Islet of Langerhans (tissue), 1 donor: ENCODE measurements around the gene GGT6.
"Not testable (repeated sequence)": the region's sequence is repeated elsewhere in the genome, so short reads cannot be mapped to it uniquely, and the experiment has no call there.

Experiments used
- FAIRE-seq: peaks from one replicate; lab custom pipeline; 2011; peaks lifted over from hg19 to GRCh38; lab: Jason Lieb, UNC

GGT6 gene

GRCh38 chr17:4590981-4591453 is 30.6 kb upstream of the GGT6 start:
- no peak for FAIRE-seq

- not testable (repeated sequence) for FAIRE-seq
Measured at GRCh38 chr17:4590042-4590441, 29.7 kb upstream of the GGT6 start.

DNA sequence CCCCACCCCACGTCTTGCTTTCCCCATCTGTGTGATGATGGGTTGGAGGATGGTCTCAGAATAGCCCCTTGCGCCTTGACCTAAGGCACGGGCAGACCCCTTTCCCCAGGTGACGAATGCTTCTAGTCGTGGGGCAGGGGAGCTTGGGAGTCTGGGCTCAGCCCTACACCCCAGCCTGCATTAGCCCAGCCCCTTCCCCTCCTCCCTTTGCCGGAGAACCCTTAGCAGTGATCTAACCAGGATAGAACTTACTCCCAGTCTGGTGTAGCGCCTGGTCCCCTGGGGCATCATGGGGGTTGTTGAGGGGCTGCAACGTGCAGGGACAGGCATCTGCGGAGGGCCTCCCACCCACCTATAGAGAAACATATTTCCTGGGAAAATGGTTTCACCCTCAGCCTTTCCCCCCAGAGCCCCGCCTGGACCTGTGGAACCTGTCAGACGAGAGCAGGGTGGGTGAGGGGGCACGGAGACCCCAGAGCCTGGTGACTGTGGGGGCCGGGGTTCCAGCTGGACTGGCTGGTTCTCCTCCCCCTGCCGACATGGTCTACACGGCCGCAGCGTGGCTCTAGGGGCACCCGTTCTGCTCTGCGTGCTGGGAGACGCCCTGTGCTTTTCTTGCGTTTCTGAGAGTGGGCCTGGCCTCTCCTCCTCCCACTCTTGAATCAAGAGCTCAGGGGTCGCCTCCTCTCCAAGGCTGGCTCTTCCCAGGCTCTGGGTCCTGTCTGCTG is 28.7 kb upstream of the GGT6 start:
- no peak for FAIRE-seq

DNA sequence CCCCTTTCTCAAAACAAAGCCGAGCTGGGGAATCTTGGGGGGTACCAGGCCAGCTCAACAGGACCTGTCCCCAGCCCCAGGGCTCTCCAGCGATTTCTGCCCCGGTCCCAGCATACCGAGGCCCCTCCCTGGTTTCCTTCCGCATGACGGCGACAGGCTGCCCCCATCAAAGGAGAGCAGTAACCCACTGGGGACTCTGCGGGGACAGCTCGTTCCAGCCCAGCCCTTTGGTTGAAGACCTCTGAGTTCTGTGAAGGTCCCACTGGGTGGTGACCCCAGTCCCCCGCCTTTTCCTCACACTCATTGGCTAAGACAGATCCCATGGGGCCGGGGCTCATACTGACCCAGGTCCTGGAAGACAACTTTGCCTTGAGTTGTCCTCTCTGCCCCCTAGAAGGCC is 28.0 kb upstream of the GGT6 start:
- FAIRE-seq, result no peak

DNA sequence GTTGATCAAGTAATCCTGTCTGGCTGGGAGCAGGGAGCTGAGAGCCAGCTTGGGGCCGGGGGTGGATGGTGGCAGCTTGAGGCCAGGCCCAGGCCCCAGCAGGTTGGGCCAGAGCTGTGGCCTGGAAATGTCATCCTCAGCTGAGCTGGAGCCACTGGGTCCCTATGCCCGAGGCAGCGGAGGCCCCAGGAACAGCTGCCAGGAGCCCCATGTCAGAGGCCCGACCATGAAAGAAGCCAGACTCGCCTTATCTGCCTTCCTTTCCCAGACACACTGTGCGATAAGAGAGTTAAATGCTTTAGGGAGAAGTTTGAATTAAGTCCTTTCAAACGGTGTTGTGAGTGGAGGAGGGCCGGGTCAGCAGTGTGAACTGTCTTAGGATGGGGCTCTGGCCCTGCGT is 27.4 kb upstream of the GGT6 start:
- no peak for FAIRE-seq

- no peak for FAIRE-seq
Measured at GRCh38 chr17:4587195-4587594, 26.8 kb upstream of the GGT6 start.

GRCh38 chr17:4586043-4586442 is 25.7 kb upstream of the GGT6 start:
- FAIRE-seq, result no peak

GRCh38 chr17:4585638-4585994 is 25.2 kb upstream of the GGT6 start:
- no peak for FAIRE-seq

GRCh38 chr17:4584917-4585637 is 24.7 kb upstream of the GGT6 start:
- no peak for FAIRE-seq

DNA sequence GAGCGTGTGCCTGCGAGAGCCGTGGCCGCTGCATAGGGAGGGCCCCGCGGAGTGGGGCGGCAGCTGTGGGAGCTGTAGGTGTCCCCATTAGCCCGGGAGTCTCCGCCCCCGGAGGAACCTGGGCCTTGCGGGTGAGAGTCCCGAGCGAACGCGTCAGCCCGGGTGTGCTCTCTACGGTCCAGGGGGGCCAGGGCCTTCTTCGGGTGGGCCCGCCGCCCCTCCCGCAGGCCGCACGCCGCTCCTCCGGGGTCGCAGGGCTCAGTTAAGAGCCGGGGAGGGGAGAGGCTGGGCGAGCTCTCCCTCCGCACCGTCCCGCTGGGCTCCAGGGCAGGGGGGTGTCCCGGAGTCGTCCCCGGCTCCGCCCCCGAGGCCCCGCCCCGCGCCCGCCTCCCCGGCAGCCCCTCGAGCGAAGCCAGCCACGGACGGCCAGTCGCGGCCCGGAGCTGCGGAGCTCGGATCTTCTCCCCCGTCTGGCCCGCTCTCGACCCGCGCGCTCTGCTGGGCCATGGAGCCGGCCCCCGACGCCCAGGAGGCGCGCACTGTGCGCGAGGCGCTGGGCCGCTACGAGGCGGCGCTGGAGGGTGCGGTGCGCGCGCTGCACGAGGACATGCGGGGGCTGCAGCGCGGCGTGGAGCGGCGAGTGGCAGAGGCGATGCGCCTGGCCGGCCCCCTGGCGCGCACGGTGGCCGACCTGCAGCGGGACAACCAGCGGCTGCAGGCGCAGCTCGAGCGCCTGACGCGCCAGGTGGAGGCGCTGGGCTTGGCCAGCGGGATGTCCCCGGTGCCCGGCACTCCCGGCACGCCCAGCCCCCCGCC is 23.9 kb upstream of the GGT6 start, which contains the start of gene SMTNL2:
SMTNL2 (plus strand) TSS at position 429 of the 816 bp plus-strand sequence; CDS start at position 506, 77 bp downstream.
- FAIRE-seq, result no peak

DNA sequence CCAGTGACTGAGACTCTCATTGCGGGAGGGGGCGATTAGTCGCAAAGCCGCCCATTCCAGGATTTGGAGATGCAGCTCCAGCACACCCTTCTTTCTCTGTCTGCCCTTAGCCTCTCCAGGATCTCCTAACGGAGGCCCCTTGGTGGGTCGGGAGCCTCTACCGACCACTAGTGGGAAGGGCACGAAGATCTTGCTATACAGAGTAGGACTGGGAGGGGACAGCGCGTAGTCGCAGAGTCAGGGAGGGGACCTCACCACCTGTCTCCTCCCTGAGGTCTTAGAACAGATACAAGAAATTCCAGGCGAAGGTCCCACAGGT is 23.4 kb upstream of the GGT6 start:
- no peak for FAIRE-seq

DNA sequence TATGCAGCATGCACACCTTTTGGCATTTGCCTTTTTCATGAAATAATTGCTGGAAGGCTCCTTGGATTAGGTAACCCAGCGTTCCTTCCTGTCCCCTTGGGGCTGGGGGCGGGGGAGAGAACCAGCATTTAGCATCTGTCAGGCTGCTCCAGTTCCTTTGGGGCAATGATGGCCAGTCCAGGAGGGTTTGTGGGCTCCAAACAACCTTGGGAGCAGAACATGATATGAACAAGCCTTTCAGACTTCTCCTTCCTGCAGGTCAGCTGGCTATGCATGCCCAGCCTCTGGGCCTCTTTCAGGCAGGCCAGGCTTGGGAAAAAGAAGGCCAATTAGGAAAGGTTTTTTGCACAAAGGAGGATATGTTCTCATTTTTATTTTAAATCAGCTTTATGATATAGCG is 22.8 kb upstream of the GGT6 start:
- no peak for FAIRE-seq

- no peak for FAIRE-seq
Measured at GRCh38 chr17:4582691-4583090, 22.3 kb upstream of the GGT6 start.

DNA sequence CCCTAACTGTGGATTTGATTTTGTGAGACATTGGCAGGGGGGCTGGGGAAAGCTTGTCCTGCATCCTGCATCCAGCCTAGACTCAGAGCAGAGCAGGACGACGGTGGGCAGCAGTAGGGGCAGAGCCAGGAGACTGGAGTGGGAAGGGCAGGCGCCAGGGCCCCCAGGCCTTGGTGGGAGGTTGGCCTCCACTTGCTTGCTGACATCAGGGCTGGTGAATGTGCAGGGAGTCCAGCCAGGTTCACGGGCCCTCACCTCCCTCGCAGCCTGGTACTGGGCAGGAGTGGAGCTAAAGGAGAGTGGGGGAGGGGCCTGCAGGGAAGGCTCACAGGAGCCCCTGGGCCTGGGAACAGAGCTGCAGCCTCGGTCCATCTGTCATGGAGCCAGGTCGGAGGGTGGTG is 21.7 kb upstream of the GGT6 start:
- no peak for FAIRE-seq

DNA sequence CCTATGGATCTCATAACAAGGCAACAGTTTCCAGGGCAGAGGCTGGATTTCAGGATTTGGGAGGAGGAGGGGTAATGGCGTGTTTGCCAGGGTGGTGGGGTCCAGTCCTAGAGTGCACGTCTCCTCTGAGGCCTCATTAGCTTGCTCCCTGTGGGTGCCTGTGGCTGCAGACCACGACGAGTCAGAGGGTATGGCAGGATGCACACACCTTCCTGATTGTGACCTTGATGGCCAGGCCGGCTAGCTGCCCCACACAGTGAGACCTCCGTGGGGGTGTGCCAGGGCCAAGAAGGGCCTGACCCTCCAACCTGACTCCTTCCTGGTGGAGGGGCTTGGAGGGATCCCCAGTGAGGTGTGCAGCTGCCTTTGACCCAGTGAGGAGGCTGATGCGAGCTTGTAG is 19.9 kb upstream of the GGT6 start:
- no peak for FAIRE-seq

- FAIRE-seq, result no peak
Measured at GRCh38 chr17:4579678-4580077, 19.3 kb upstream of the GGT6 start.

DNA sequence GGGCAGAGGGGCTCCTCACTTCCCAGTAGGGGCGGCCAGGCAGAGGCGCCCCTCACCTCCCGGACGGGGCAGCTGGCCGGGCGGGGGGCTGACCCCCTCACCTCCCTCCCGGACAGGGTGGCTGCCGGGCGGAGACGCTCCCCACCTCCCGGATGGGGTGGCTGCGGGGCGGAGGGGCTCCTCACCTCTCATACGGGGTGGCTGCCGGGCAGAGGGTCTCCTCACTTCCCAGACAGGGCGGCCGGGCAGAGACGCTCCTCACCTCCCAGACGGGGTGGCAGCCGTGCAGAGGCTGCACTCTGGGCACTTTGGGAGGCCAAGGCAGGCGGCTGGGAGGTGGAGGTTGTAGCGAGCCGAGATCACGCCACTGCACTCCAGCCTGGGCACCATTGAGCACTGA is 18.0 kb upstream of the GGT6 start:
- not testable (repeated sequence) for FAIRE-seq

DNA sequence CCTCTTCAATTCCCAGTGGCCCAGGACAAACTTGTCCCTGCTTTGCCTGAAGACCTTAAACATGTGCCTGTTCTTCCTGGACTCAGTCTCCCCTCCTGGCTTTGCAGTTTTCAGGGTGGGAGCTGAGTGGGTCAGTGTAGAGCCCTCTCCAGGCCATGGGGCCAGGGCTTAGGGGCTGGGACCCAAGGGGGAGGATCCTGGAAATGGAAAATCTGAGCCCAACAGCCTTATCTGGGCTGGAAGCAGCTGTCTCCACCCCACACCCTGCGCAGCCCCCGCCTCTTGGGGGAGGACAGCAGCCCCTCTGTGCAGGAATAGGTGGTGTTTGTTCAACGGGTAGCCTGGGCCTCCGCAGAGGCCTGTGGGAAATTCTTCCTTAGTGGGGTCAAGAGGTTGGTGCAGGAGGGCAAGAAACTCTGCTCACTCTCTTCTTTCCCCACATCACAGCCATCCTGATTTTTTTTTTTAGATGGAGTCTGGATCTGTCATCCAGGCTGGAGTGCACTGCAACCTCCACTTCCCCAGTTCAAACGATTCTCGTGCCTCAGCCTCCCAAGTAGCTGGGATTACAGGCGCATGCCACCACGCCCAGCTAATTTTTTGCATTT is 17.1 kb upstream of the GGT6 start:
- FAIRE-seq, result no peak

DNA sequence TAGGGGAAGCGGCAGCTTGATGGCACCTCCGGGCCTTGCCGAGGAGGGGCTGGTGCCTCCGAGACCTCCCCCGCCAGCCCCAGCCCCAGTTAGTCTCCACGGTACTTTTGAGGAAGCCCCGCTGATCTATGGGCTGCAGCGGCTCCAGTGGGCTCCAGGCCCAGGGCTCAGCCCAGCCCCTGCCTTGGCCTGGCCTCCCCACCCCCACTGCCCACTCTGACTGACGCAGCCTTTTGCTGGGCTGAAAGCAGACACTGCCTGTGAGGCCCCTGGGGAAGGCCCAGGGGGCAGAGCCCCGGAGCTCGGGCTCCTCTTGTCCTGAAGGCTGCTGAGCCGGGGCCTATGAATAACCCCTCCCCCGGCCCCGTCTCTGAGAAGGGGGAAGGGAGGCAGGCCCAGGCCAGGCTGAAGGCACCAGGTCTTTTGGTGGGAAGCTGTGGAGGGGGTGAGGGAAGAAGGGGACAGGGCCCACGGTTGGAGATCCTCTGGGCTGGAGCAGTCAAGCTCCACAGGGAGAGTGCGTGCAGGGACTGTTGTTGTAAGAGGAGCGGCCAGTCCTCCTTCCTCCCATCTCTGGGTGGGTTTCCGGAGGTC is 16.4 kb upstream of the GGT6 start:
- no peak for FAIRE-seq

DNA sequence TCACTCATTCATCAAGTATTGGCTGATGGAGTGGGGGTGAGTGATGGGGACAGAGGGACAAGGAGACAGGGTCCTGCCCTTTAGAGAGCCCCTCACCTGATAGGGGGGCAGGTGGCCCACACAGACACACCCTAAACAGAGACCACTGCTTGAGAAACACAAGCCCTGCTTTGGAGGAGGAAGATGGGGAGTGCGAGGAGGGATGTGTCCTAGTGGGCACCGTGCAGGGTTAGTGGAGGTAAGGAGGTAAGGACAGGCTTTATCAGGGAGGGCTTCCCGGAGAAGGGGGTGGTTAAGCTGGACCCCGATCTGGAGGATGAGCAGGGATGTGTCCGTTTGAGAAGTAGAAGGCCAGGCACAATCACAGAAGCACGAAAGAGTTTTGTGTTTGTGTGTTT is 15.8 kb upstream of the GGT6 start:
- no peak for FAIRE-seq

GRCh38 chr17:4574448-4575045 is 14.2 kb upstream of the GGT6 start:
- FAIRE-seq, result no peak

- FAIRE-seq, result no peak
Measured at GRCh38 chr17:4573669-4574068, 13.3 kb upstream of the GGT6 start.
